Tibial nerve (tissue), 4 donors: ENCODE data around the gene AXIN1. TPM values are rescaled to one million over a fixed set of nuclear protein-coding genes. Genes with fewer than 3 reads are reported as not detected.
"Not testable (repeated sequence)": the region's sequence is repeated elsewhere in the genome, so short reads cannot be mapped to it uniquely, and the experiment has no call there.

ENCODE experiments used
- DNase-seq, 2 donors: peaks; one replicate each; pipeline ENCODE4 v3.0.0-alpha.2; 2019; ENCODE audit warnings: low spot score in 2 of 2
- H3K27ac ChIP-seq, 4 donors: fragments of 200-600 bp; sonication (generic) in 3 of 4; one replicate each; pipeline ENCODE4 v1.5.1; 2017 to 2019; ENCODE audit warnings: mild to moderate bottlenecking in 1 of 4
- H3K27me3 ChIP-seq, 2 donors: fragments of 200-600 bp; sonication (generic) in 1 of 2; one replicate each; pipeline versions ENCODE4 v1.5.1 to v1.6.0; 2017 to 2019
- H3K36me3 ChIP-seq, 3 donors: fragments of 200-600 bp; sonication (generic); one replicate each; pipeline ENCODE4 v1.5.1; 2018 to 2019
- H3K4me1 ChIP-seq, 4 donors: fragments of 200-600 bp; sonication (generic) in 3 of 4; one replicate each; pipeline ENCODE4 v1.5.1; 2017 to 2019
- H3K4me3 ChIP-seq, 4 donors: fragments of 200-600 bp; sonication (generic) in 3 of 4; one replicate each; pipeline ENCODE4 v1.5.1; 2017 to 2019; ENCODE audit warnings: mild to moderate bottlenecking in 1 of 4, moderate library complexity in 1 of 4
- H3K9me3 ChIP-seq, 4 donors: fragments of 200-600 bp; sonication (generic) in 3 of 4; one replicate each; pipeline ENCODE4 v1.5.1; 2017 to 2019
- CTCF ChIP-seq, 5 experiments: fragments of 200-600 bp in 3 of 5; fragments of 450-650 bp in 2 of 5; sonication (generic) in 3 of 5; IDR thresholded peaks; one replicate each; pipeline ENCODE4 v1.5.1; 2016 to 2019; ENCODE audit warnings: antibody characterized with exemption in 5 of 5, mild to moderate bottlenecking in 3 of 5, moderate library complexity in 2 of 5
- EP300 ChIP-seq, 2 donors: sonication (generic); formaldehyde crosslinking; IDR thresholded peaks; one replicate each; pipeline ENCODE4 v1.6.1; 2017; ENCODE audit warnings: antibody characterized with exemption in 2 of 2, mild to moderate bottlenecking in 1 of 2
- POLR2A ChIP-seq, 2 donors: fragments of 450-650 bp; IDR thresholded peaks; one replicate each; pipeline ENCODE4 v1.6.1; 2017; ENCODE audit warnings: antibody characterized with exemption in 2 of 2, mild to moderate bottlenecking in 2 of 2, moderate library complexity in 2 of 2
- WGBS, 2 donors: methylation state at CpG; one replicate each; pipeline ENCODE4 v1.1.5; 2018; 5-methylcytosine and 5-hydroxymethylcytosine counted together
- total RNA-seq, 4 donors: library from RNA; depleted of rRNA; stranded (reverse); fragments of >200 nt; gene quantifications; one replicate each; pipeline ENCODE4 v1.1.0, GENCODE V29; 2016

The AXIN1 gene
- total RNA-seq, 4 donors from 2014 or later, result 23.4 to 37.1 (median 25.0) TPM

GRCh38 chr16:380762-381011, 28.2 kb upstream of the AXIN1 start:
- 8 to 9% methylated on average over 11 to 12 of the region's 12 CpGs for WGBS, 2 donors
- TF ChIP-seq POLR2A (IDR thresholded peaks at IDR 0.05) (no peak), CTCF (IDR thresholded peaks at IDR 0.05) (no peak), EP300 (IDR thresholded peaks at IDR 0.05) (no peak)
- peaks cover 0 to 49% (median 14%) of the 10 kb centered on the region in 4 donors for H3K4me1 ChIP-seq

DNA sequence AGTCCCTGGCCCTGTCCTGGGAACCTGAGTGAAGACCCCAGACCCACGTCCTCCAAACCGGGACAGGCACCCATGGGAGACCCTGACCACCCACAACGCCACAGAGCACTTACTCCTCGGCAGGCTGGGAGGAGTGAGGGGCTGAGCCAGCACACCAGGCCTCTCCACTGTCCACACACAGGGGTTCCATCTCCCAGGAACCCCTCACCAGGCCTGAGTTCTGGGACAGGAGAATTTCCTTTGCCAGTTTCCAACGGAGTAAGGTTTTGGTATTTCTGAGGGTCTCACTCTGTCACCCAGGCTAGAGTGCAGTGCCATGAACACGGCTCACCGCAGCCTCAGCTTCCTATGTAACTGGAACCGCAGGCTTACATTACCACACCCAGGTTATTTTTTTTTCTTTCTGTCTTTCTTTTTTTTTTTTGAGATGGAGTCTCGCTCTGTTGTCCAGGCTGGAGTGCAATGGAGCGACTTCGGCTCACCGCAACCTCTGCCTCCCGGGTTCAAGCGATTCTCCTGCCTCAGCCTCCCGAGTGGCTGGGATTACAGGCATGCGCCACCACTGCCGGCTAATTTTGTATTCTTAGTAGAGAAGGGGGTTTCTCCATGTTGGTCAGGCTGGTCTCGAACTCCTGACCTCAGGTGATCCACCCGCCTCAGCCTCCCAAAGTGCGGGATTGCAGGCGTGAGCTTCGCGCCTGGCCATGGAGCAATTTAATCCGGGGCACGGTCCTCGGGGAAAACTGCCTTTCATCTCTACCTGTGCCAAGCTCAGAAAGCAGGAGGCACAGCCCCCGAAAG, 27.6 kb upstream of the AXIN1 start:
- Histone ChIP-seq H3K9me3 (no peaks in the 10 kb centered on the region), H3K27ac (peak overlapping the region in 2 of 4 donors; percentile 83 to 86), H3K36me3 (peaks cover 0 to 28% (median 0%) of the 10 kb centered on the region in 3 donors), H3K27me3 (no peaks in the 10 kb centered on the region), H3K4me3 (peak overlapping the region in 3 of 4 donors; percentile 72 to 99 (median 92)), H3K4me1 (peaks cover 0 to 49% (median 14%) of the 10 kb centered on the region in 4 donors)
- TF ChIP-seq CTCF (IDR thresholded peaks at IDR 0.05) (no peak), POLR2A (IDR thresholded peaks at IDR 0.05) (no peak), EP300 (IDR thresholded peaks at IDR 0.05) (no peak)
- 77% methylated on average over 24 to 26 of the region's 27 CpGs for WGBS, 2 donors
- no peak for DNase-seq

More at GRCh38 chr16:380762-381011, 28.2 kb upstream of the AXIN1 start:
- H3K9me3 ChIP-seq, result no peaks in the 10 kb centered on the region
- peaks cover 0 to 23% (median 0%) of the 10 kb centered on the region in 3 donors for H3K36me3 ChIP-seq
- no peaks in the 10 kb centered on the region for H3K27me3 ChIP-seq
- H3K27ac ChIP-seq, result peak overlapping the region in 3 of 4 donors; percentile 77 to 86 (median 83)
- H3K4me3 ChIP-seq, result peak overlapping the region; percentile 72 to 99 (median 88)
- DNase-seq, result no peak

- Histone ChIP-seq H3K9me3 (no peaks in the 10 kb centered on the region), H3K4me3 (no peak overlapping the region), H3K27me3 (no peaks in the 10 kb centered on the region), H3K27ac (peak overlapping the region in 1 of 4 donors; percentile 6), H3K4me1 (peaks cover 0 to 49% (median 14%) of the 10 kb centered on the region in 4 donors), H3K36me3 (peaks cover 0 to 36% (median 2%) of the 10 kb centered on the region in 3 donors)
- 69 to 93% methylated on average over 8 to 10 of the region's 16 CpGs for WGBS, 2 donors
- no peak for DNase-seq
- TF ChIP-seq EP300 (IDR thresholded peaks at IDR 0.05) (no peak), CTCF (IDR thresholded peaks at IDR 0.05) (no peak), POLR2A (IDR thresholded peaks at IDR 0.05) (no peak)
Observed at GRCh38 chr16:379183-379960, 26.8 kb upstream of the AXIN1 start.

DNA sequence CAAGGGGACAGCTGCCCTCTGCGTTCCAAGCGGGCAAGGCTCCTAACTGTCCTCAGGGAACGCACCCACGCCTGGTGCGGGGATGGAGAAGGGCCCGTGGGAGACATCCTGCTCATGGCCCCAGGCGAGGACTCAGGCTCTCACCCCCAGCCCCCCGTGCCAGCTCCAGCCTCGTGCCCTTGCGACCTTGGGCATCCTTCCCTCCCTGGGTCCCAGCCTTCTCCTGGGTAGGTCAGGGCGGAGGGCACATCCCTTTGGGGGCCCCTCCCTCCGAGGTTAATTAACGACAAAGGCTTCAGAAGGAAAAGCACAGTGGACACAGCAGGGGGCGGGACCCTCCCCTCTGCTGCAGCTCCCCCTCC, 26.3 kb upstream of the AXIN1 start:
- peaks cover 0 to 43% (median 13%) of the 10 kb centered on the region in 4 donors for H3K4me1 ChIP-seq
- WGBS, 2 donors, result 52 to 80% methylated on average over 12 to 14 of the region's 14 CpGs
- peaks cover 0 to 42% (median 8%) of the 10 kb centered on the region in 3 donors for H3K36me3 ChIP-seq
- no peak overlapping the region for H3K4me3 ChIP-seq
- no peak overlapping the region for H3K27ac ChIP-seq
- no peaks in the 10 kb centered on the region for H3K9me3 ChIP-seq
- DNase-seq, result no peak
- no peak for TF ChIP-seq POLR2A (IDR thresholded peaks at IDR 0.05)
- no peak for TF ChIP-seq EP300 (IDR thresholded peaks at IDR 0.05)
- no peak for TF ChIP-seq CTCF (IDR thresholded peaks at IDR 0.05)
- H3K27me3 ChIP-seq, result no peaks in the 10 kb centered on the region

DNA sequence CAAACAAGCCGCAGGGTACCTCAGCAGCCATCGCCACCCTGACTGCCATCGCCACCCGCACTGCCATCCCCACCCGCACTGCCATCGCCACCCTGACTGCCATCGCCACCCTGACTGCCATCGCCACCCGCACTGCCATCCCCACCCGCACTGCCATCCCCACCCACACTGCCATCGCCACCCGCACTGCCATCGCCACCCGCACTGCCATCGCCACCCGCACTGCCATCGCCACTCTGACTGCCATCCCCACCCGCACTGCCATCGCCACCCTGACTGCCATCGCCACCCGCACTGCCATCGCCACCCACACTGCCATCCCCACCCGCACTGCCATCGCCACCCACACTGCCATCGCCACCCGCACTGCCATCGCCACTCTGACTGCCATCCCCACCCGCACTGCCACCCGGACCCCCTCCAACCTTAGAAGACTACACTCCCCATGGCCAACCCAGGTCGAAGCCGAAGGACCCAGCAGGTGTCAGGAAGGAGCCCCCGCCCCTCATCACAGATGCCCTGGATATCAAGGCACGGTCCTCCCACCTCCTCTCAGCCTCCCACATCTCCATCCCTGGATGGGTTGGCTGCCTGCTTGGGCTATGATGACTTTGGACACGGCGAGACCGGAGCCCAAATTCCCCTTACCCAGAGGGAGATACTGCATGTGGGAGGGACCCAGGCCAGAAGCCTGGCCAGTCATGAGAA, 25.7 kb upstream of the AXIN1 start:
- WGBS, 2 donors, result 84 to 86% methylated on average over 28 to 35 of the region's 36 CpGs

More for the DNA sequence above, 25.7 kb upstream of the AXIN1 start:
- H3K4me3 ChIP-seq, DNase-seq, H3K27me3 ChIP-seq, H3K27ac ChIP-seq, H3K9me3 ChIP-seq: not testable (repeated sequence)
- peaks cover 0 to 38% (median 11%) of the 10 kb centered on the region in 4 donors for H3K4me1 ChIP-seq
- peaks cover 0 to 47% (median 9%) of the 10 kb centered on the region in 3 donors for H3K36me3 ChIP-seq
